Chondrocyte (in vitro differentiated cells): ENCODE measurements around the gene MYCBP2. TPM values are rescaled to one million over a fixed set of nuclear protein-coding genes. Genes with fewer than 3 reads are reported as not detected.

Source experiments
- DNase-seq: peaks from one replicate; pipeline ENCODE4 v3.0.0; 2021; ENCODE audit warnings: mixed read lengths, low spot score
- H3K27ac Mint-ChIP-seq: one replicate; pipeline ENCODE4 v1.8.0; 2021; ENCODE audit warnings: mild to moderate bottlenecking, moderate library complexity, mixed read lengths; ENCODE audit not compliant: unreplicated experiment
- H3K27me3 Mint-ChIP-seq: 2 replicates; pipeline ENCODE4 v1.8.0; 2021; ENCODE audit warnings: low read depth, mixed read lengths
- H3K36me3 Mint-ChIP-seq: 2 replicates; pipeline ENCODE4 v1.8.0; 2021; ENCODE audit warnings: low read depth, mixed read lengths
- H3K4me1 Mint-ChIP-seq: 2 replicates; pipeline ENCODE4 v1.8.0; 2021; ENCODE audit warnings: low read depth, mild to moderate bottlenecking, mixed read lengths
- H3K4me3 Mint-ChIP-seq: one replicate; pipeline ENCODE4 v1.8.0; 2021; ENCODE audit warnings: mild to moderate bottlenecking, moderate library complexity, mixed read lengths; ENCODE audit not compliant: unreplicated experiment
- H3K9me3 Mint-ChIP-seq: 2 replicates; pipeline ENCODE4 v1.8.0; 2021; ENCODE audit warnings: low read depth, mixed read lengths
- CTCF ChIP-seq: fragments of 200-600 bp; sonication (generic); IDR thresholded peaks from 2 replicates; pipeline ENCODE4 v1.5.0; 2021; ENCODE audit warnings: antibody characterized with exemption, mild to moderate bottlenecking, moderate library complexity
- total RNA-seq: library from RNA; stranded (reverse); gene quantifications from 3 replicates; pipeline ENCODE4 v1.2.1, GENCODE V29; 2021

MYCBP2 gene
- total RNA-seq, 1 donor from 2014 or later: 59.5 TPM

GRCh38 chr13:77222000-77222690 lies 104.7 kb downstream of the MYCBP2 start:
- Mint-ChIP-seq H3K4me1 (no peaks in the 10 kb centered on the region), H3K36me3 (peaks cover 14% of the 10 kb centered on the region), H3K27me3 (no peaks in the 10 kb centered on the region), H3K9me3 (no peaks in the 10 kb centered on the region), H3K4me3 (no peak overlapping the region), H3K27ac (no peak overlapping the region)
- DNase-seq: no peak
- no peak for TF ChIP-seq CTCF

- no peak overlapping the region for H3K4me3 Mint-ChIP-seq
- H3K9me3 Mint-ChIP-seq: no peaks in the 10 kb centered on the region
- no peak overlapping the region for H3K27ac Mint-ChIP-seq
- no peaks in the 10 kb centered on the region for H3K27me3 Mint-ChIP-seq
- peaks cover 19% of the 10 kb centered on the region for H3K36me3 Mint-ChIP-seq
- H3K4me1 Mint-ChIP-seq: no peaks in the 10 kb centered on the region
- no peak for DNase-seq
- no peak for TF ChIP-seq CTCF
Observed at GRCh38 chr13:77219401-77219800, 107.5 kb downstream of the MYCBP2 start.

GRCh38 chr13:77218274-77218673 lies 108.6 kb downstream of the MYCBP2 start:
- H3K36me3 Mint-ChIP-seq: peaks cover 17% of the 10 kb centered on the region

GRCh38 chr13:77215543-77215942 lies 111.4 kb downstream of the MYCBP2 start:
- Mint-ChIP-seq H3K27me3 (no peaks in the 10 kb centered on the region), H3K4me1 (peaks cover 14% of the 10 kb centered on the region), H3K27ac (no peak overlapping the region), H3K9me3 (no peaks in the 10 kb centered on the region), H3K36me3 (peaks cover 18% of the 10 kb centered on the region), H3K4me3 (no peak overlapping the region)
- DNase-seq: no peak
- no peak for TF ChIP-seq CTCF

More at GRCh38 chr13:77218274-77218673, 108.6 kb downstream of the MYCBP2 start:
- H3K9me3 Mint-ChIP-seq: no peaks in the 10 kb centered on the region
- no peak for DNase-seq
- H3K27me3 Mint-ChIP-seq: no peaks in the 10 kb centered on the region
- no peak overlapping the region for H3K4me3 Mint-ChIP-seq
- H3K27ac Mint-ChIP-seq: no peak overlapping the region
- peaks cover 8% of the 10 kb centered on the region for H3K4me1 Mint-ChIP-seq
- no peak for TF ChIP-seq CTCF

- DNase-seq: no peak
- no peaks in the 10 kb centered on the region for H3K9me3 Mint-ChIP-seq
- no peaks in the 10 kb centered on the region for H3K27me3 Mint-ChIP-seq
- H3K4me1 Mint-ChIP-seq: peaks cover 17% of the 10 kb centered on the region
- TF ChIP-seq CTCF: no peak
- H3K4me3 Mint-ChIP-seq: no peak overlapping the region
- H3K36me3 Mint-ChIP-seq: peaks cover 23% of the 10 kb centered on the region
- peak overlapping the region; percentile 24 for H3K27ac Mint-ChIP-seq
Observed at GRCh38 chr13:77213644-77214043, 113.2 kb downstream of the MYCBP2 start.
